K562 (cell line): ENCODE data around the gene POLR1C. TPM values are rescaled to one million over a fixed set of nuclear protein-coding genes. Genes with fewer than 3 reads are reported as not detected.

Source experiments
- SMC3 ChIP-seq: conservative IDR thresholded peaks from 2 replicates; pipeline ENCODE4 v1.6.1; 2011; ENCODE audit warnings: low read depth, low read length, improper control_type of control experiment; ENCODE audit not compliant: insufficient read depth
- ZFP36 ChIP-seq: fragments of 150-350 bp; IDR thresholded peaks from 2 replicates; pipeline ENCODE4 v1.6.1; 2018; ENCODE audit warnings: low read length, low read depth; ENCODE audit not compliant: partially characterized antibody
- polyA plus RNA-seq, 8 experiments: library from polyadenylated mRNA; depleted of rRNA in 4 of 8; stranded (reverse) in 5 of 8; unstranded in 3 of 8; fragments of >200 nt; fragmentation: Nextera tagmentation in 2 of 8; fragmentation: Illumina TruSeq in 1 of 8; extraction: Ambion mirVana in 2 of 8; extraction: Trizol in 1 of 8; gene quantifications; 2 replicates each; pipeline versions ENCODE4 v1.2.1 to v1.2.3, GENCODE V29; 2011 to 2014; ENCODE audit warnings: inconsistent platforms in 1 of 8, missing spikeins in 1 of 8
- total RNA-seq, 7 experiments: library from RNA; depleted of rRNA in 6 of 7; stranded (reverse); fragments of >200 nt in 6 of 7; fragmentation: Illumina TruSeq in 2 of 7; extraction: Trizol in 2 of 7; gene quantifications; 2 replicates each; pipeline versions ENCODE4 v1.2.1 to v1.2.3, GENCODE V29; 2011 to 2021; ENCODE audit warnings: low replicate concordance in 1 of 7
- TF ChIP-seq, protein P1 (sequence below): fragments of 450-650 bp; IDR thresholded peaks from 2 replicates; pipeline ENCODE4 v1.6.1; 2017; ENCODE audit warnings: antibody characterized with exemption, mild to moderate bottlenecking
- TF ChIP-seq, protein P2 (sequence below): sonication (generic); formaldehyde crosslinking; IDR thresholded peaks from 2 replicates; pipeline ENCODE4 v1.8.0; 2022; ENCODE audit warnings: missing genetic modification reagents, mild to moderate bottlenecking, borderline replicate concordance
- TF ChIP-seq, protein P3 (sequence below), 2 experiments: fragments of 150-350 bp in 1 of 2; IDR thresholded peaks; 2 replicates each; pipeline ENCODE4 v1.6.1; 2012 to 2016; ENCODE audit warnings: low read depth in 2 of 2, low read length in 2 of 2, mild to moderate bottlenecking in 1 of 2, moderate library complexity in 1 of 2
- TF ChIP-seq, protein P4 (sequence below): fragments of 450-650 bp; IDR thresholded peaks from 2 replicates; pipeline ENCODE4 v1.6.1; 2016; ENCODE audit warnings: low read depth

Gene POLR1C
- total and polyA plus RNA-seq, 9 of the 15 experiments (the other 6 are each of a cell fraction or from before 2014, with no cell fraction given) = 83.5 to 429 (median 120) TPM

DNA sequence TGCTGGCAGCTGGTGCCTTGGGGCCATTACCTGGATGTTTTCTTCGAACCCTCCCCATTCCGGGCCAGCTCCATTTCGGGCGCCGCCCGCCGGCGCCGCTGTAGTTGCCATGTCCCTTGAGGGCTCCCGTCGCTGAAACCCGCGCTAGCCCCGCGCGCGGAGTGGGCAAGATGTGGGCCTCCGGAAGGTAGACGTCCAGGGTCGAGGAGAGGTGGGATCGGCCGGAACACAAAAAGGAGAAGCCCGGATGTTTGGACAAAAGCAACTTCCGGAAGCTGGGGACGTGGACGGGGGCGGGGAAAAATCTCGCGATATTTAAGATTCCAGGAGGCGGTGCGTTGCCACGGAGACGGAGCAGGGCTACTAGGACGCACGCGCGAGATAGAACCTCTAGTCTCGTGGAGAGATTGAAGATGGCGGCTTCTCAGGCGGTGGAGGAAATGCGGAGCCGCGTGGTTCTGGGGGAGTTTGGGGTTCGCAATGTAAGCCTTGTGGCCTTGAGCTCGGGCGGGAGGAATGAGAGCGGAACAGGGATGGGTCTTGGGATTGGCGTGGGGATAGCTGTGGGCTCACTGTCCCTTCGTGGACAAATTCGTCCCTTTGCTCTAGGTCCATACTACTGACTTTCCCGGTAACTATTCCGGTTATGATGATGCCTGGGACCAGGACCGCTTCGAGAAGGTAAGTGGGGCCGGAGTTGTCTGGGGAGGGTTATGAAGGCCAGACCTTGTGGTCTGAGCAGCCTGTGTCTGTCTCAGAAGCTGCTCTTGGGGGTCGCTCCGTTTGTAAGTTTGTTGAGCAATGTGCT, at the start of gene POLR1C, which contains the start of gene YIPF3 (continued):
- TF ChIP-seq, protein P1, sequence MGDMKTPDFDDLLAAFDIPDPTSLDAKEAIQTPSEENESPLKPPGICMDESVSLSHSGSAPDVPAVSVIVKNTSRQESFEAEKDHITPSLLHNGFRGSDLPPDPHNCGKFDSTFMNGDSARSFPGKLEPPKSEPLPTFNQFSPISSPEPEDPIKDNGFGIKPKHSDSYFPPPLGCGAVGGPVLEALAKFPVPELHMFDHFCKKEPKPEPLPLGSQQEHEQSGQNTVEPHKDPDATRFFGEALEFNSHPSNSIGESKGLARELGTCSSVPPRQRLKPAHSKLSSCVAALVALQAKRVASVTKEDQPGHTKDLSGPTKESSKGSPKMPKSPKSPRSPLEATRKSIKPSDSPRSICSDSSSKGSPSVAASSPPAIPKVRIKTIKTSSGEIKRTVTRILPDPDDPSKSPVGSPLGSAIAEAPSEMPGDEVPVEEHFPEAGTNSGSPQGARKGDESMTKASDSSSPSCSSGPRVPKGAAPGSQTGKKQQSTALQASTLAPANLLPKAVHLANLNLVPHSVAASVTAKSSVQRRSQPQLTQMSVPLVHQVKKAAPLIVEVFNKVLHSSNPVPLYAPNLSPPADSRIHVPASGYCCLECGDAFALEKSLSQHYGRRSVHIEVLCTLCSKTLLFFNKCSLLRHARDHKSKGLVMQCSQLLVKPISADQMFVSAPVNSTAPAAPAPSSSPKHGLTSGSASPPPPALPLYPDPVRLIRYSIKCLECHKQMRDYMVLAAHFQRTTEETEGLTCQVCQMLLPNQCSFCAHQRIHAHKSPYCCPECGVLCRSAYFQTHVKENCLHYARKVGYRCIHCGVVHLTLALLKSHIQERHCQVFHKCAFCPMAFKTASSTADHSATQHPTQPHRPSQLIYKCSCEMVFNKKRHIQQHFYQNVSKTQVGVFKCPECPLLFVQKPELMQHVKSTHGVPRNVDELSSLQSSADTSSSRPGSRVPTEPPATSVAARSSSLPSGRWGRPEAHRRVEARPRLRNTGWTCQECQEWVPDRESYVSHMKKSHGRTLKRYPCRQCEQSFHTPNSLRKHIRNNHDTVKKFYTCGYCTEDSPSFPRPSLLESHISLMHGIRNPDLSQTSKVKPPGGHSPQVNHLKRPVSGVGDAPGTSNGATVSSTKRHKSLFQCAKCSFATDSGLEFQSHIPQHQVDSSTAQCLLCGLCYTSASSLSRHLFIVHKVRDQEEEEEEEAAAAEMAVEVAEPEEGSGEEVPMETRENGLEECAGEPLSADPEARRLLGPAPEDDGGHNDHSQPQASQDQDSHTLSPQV = no peak
- TF ChIP-seq, protein P2, sequence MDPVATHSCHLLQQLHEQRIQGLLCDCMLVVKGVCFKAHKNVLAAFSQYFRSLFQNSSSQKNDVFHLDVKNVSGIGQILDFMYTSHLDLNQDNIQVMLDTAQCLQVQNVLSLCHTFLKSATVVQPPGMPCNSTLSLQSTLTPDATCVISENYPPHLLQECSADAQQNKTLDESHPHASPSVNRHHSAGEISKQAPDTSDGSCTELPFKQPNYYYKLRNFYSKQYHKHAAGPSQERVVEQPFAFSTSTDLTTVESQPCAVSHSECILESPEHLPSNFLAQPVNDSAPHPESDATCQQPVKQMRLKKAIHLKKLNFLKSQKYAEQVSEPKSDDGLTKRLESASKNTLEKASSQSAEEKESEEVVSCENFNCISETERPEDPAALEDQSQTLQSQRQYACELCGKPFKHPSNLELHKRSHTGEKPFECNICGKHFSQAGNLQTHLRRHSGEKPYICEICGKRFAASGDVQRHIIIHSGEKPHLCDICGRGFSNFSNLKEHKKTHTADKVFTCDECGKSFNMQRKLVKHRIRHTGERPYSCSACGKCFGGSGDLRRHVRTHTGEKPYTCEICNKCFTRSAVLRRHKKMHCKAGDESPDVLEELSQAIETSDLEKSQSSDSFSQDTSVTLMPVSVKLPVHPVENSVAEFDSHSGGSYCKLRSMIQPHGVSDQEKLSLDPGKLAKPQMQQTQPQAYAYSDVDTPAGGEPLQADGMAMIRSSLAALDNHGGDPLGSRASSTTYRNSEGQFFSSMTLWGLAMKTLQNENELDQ = no peak
- TF ChIP-seq ZFP36 (peak; percentile 22), SMC3 (0 out of 2 replicates have a peak, but pooled peaks have one; percentile 5)
- TF ChIP-seq, protein P3, sequence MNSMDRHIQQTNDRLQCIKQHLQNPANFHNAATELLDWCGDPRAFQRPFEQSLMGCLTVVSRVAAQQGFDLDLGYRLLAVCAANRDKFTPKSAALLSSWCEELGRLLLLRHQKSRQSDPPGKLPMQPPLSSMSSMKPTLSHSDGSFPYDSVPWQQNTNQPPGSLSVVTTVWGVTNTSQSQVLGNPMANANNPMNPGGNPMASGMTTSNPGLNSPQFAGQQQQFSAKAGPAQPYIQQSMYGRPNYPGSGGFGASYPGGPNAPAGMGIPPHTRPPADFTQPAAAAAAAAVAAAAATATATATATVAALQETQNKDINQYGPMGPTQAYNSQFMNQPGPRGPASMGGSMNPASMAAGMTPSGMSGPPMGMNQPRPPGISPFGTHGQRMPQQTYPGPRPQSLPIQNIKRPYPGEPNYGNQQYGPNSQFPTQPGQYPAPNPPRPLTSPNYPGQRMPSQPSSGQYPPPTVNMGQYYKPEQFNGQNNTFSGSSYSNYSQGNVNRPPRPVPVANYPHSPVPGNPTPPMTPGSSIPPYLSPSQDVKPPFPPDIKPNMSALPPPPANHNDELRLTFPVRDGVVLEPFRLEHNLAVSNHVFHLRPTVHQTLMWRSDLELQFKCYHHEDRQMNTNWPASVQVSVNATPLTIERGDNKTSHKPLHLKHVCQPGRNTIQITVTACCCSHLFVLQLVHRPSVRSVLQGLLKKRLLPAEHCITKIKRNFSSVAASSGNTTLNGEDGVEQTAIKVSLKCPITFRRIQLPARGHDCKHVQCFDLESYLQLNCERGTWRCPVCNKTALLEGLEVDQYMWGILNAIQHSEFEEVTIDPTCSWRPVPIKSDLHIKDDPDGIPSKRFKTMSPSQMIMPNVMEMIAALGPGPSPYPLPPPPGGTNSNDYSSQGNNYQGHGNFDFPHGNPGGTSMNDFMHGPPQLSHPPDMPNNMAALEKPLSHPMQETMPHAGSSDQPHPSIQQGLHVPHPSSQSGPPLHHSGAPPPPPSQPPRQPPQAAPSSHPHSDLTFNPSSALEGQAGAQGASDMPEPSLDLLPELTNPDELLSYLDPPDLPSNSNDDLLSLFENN (IDR thresholded peaks at IDR 0.05; ENCODE audit: low read depth in 2 of 2, low read length in 2 of 2) = peak in 1 of 2 experiments; percentile 22; a peak in 1 of 4 replicates
- TF ChIP-seq, protein P4, sequence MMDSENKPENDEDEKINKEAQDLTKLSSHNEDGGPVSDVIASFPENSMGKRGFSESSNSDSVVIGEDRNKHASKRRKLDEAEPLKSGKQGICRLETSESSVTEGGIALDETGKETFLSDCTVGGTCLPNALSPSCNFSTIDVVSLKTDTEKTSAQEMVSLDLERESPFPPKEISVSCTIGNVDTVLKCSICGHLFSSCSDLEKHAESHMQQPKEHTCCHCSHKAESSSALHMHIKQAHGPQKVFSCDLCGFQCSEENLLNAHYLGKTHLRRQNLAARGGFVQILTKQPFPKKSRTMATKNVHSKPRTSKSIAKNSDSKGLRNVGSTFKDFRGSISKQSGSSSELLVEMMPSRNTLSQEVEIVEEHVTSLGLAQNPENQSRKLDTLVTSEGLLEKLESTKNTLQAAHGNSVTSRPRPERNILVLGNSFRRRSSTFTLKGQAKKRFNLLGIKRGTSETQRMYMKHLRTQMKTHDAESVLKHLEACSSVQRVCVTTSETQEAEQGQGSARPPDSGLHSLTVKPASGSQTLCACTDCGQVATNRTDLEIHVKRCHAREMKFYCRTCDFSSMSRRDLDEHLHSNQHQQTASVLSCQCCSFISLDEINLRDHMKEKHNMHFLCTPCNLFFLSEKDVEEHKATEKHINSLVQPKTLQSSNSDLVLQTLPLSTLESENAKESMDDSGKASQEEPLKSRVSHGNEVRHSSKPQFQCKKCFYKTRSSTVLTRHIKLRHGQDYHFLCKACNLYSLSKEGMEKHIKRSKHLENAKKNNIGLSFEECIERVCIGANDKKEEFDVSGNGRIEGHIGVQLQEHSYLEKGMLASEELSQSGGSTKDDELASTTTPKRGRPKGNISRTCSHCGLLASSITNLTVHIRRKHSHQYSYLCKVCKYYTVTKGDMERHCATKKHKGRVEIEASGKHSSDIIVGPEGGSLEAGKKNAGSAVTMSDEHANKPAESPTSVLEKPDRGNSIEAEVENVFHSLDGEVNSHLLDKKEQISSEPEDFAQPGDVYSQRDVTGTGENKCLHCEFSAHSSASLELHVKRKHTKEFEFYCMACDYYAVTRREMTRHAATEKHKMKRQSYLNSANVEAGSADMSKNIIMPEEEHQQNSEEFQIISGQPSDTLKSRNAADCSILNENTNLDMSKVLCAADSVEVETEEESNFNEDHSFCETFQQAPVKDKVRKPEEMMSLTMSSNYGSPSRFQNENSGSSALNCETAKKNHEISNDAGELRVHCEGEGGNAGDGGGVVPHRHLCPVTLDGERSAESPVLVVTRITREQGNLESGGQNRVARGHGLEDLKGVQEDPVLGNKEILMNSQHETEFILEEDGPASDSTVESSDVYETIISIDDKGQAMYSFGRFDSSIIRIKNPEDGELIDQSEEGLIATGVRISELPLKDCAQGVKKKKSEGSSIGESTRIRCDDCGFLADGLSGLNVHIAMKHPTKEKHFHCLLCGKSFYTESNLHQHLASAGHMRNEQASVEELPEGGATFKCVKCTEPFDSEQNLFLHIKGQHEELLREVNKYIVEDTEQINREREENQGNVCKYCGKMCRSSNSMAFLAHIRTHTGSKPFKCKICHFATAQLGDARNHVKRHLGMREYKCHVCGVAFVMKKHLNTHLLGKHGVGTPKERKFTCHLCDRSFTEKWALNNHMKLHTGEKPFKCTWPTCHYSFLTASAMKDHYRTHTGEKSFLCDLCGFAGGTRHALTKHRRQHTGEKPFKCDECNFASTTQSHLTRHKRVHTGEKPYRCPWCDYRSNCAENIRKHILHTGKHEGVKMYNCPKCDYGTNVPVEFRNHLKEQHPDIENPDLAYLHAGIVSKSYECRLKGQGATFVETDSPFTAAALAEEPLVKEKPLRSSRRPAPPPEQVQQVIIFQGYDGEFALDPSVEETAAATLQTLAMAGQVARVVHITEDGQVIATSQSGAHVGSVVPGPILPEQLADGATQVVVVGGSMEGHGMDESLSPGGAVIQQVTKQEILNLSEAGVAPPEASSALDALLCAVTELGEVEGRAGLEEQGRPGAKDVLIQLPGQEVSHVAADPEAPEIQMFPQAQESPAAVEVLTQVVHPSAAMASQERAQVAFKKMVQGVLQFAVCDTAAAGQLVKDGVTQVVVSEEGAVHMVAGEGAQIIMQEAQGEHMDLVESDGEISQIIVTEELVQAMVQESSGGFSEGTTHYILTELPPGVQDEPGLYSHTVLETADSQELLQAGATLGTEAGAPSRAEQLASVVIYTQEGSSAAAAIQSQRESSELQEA = peak; percentile 90
